H9 (cell line): ENCODE data around the gene THBS2. TPM values are rescaled to one million over a fixed set of nuclear protein-coding genes. Genes with fewer than 3 reads are reported as not detected.

ENCODE experiments used
- DNase-seq: peaks from one replicate; pipeline ENCODE4 v3.0.0-alpha.2; 2017
- H2AFZ ChIP-seq: one replicate; pipeline ENCODE4 v1.6.1; 2013; ENCODE audit warnings: mild to moderate bottlenecking, low read length, control low read depth, moderate library complexity
- H2AK5ac ChIP-seq: 2 replicates; pipeline ENCODE4 v1.6.1; 2013; ENCODE audit warnings: low read length, control low read depth, mixed read lengths; ENCODE audit not compliant: insufficient read length
- H2BK120ac ChIP-seq: one replicate; pipeline ENCODE4 v1.6.1; 2013; ENCODE audit warnings: low read depth, mild to moderate bottlenecking, low read length, control low read depth, inconsistent platforms; ENCODE audit not compliant: poor library complexity, severe bottlenecking
- H2BK12ac ChIP-seq: 2 replicates; pipeline ENCODE4 v1.6.1; 2013; ENCODE audit warnings: low read length, control low read depth, mixed read lengths, low read depth; ENCODE audit not compliant: insufficient read length
- H2BK15ac ChIP-seq: 2 replicates; pipeline ENCODE4 v1.6.1; 2013; ENCODE audit warnings: low read depth, low read length, control low read depth
- H2BK20ac ChIP-seq: one replicate; pipeline ENCODE4 v1.6.1; 2013; ENCODE audit warnings: low read depth, mild to moderate bottlenecking, low read length, control low read depth, inconsistent platforms; ENCODE audit not compliant: poor library complexity, severe bottlenecking
- H2BK5ac ChIP-seq: 2 replicates; pipeline ENCODE4 v1.6.1; 2013; ENCODE audit warnings: low read length, control low read depth, mixed read lengths; ENCODE audit not compliant: insufficient read length
- H3K14ac ChIP-seq: 2 replicates; pipeline ENCODE4 v1.6.1; 2013; ENCODE audit warnings: low read length, control low read depth; ENCODE audit not compliant: insufficient read depth
- H3K18ac ChIP-seq: 2 replicates; pipeline ENCODE4 v1.6.1; 2013; ENCODE audit warnings: low read depth, mild to moderate bottlenecking, mixed read lengths, low read length, control low read depth; ENCODE audit not compliant: insufficient read length
- H3K23ac ChIP-seq: 2 replicates; pipeline ENCODE4 v1.6.1; 2013; ENCODE audit warnings: low read length, control low read depth, mixed read lengths, low read depth; ENCODE audit not compliant: insufficient read length
- H3K23me2 ChIP-seq: 2 replicates; pipeline ENCODE4 v1.6.1; 2013; ENCODE audit warnings: low read depth, mild to moderate bottlenecking, mixed read lengths, low read length, control low read depth; ENCODE audit not compliant: insufficient read length, poor library complexity, severe bottlenecking
- H3K27ac ChIP-seq: 2 replicates; pipeline ENCODE4 v1.5.1; 2013; ENCODE audit warnings: low read length, control low read depth, mixed read lengths, low read depth; ENCODE audit not compliant: insufficient read length
- H3K27me3 ChIP-seq: 2 replicates; pipeline ENCODE4 v1.6.1; 2013; ENCODE audit warnings: low read length, control low read depth, inconsistent platforms; ENCODE audit not compliant: insufficient read depth
- H3K4ac ChIP-seq: 2 replicates; pipeline ENCODE4 v1.6.1; 2013; ENCODE audit warnings: low read depth, mild to moderate bottlenecking, control low read depth, inconsistent platforms, low read length, moderate library complexity
- H3K4me1 ChIP-seq: 2 replicates; pipeline ENCODE4 v1.6.1; 2013; ENCODE audit warnings: low read length, control low read depth, inconsistent platforms; ENCODE audit not compliant: insufficient read depth
- H3K4me2 ChIP-seq: 2 replicates; pipeline ENCODE4 v1.6.1; 2013; ENCODE audit warnings: low read length, control low read depth, mixed read lengths; ENCODE audit not compliant: insufficient read length, insufficient read depth
- H3K56ac ChIP-seq: 2 replicates; pipeline ENCODE4 v1.6.1; 2013; ENCODE audit warnings: low read depth, mild to moderate bottlenecking, mixed read lengths, low read length, control low read depth; ENCODE audit not compliant: insufficient read length
- H3K79me1 ChIP-seq: 2 replicates; pipeline ENCODE4 v1.6.1; 2013; ENCODE audit warnings: low read depth, mild to moderate bottlenecking, moderate library complexity, low read length, control low read depth, inconsistent platforms; ENCODE audit not compliant: insufficient read depth, poor library complexity, severe bottlenecking
- H3K79me2 ChIP-seq: 2 replicates; pipeline ENCODE4 v1.6.1; 2013; ENCODE audit warnings: low read length, control low read depth, inconsistent platforms; ENCODE audit not compliant: insufficient read depth
- H3K9ac ChIP-seq: 2 replicates; pipeline ENCODE4 v1.6.1; 2013; ENCODE audit warnings: low read length, control low read depth, mixed read lengths; ENCODE audit not compliant: insufficient read length; ENCODE audit errors: extremely low read depth
- H3K9me3 ChIP-seq: one replicate; pipeline ENCODE4 v1.6.1; 2013; ENCODE audit warnings: low read depth, low read length, inconsistent platforms; ENCODE audit not compliant: control insufficient read depth
- H3T11ph ChIP-seq: one replicate; pipeline ENCODE4 v1.6.1; 2013; ENCODE audit warnings: mild to moderate bottlenecking, low read length, control low read depth, inconsistent platforms
- H4K20me1 ChIP-seq: one replicate; pipeline ENCODE4 v1.6.1; 2013; ENCODE audit not compliant: control insufficient read depth, insufficient read length, insufficient read depth
- H4K5ac ChIP-seq: 2 replicates; pipeline ENCODE4 v1.6.1; 2013; ENCODE audit warnings: low read depth, mild to moderate bottlenecking, mixed read lengths, low read length, control low read depth; ENCODE audit not compliant: insufficient read length
- H4K8ac ChIP-seq: replicated peaks from 2 replicates; pipeline ENCODE4 v1.6.1; 2013; ENCODE audit warnings: low read length, control low read depth, mixed read lengths, low read depth; ENCODE audit not compliant: insufficient read length
- H4K91ac ChIP-seq: 2 replicates; pipeline ENCODE4 v1.6.1; 2013; ENCODE audit warnings: low read depth, mild to moderate bottlenecking, moderate library complexity, mixed read lengths, low read length, control low read depth; ENCODE audit not compliant: insufficient read length
- H3K27ac Mint-ChIP-seq, 3 experiments: 2 replicates in 2 of 3; 3 replicates in 1 of 3; pipeline ENCODE4 v1.8.0; 2020 to 2021; ENCODE audit warnings: mixed read lengths in 3 of 3, mild to moderate bottlenecking in 1 of 3, moderate library complexity in 1 of 3
- H3K27me3 Mint-ChIP-seq: 2 replicates; pipeline ENCODE4 v1.8.0; 2021; ENCODE audit warnings: low read depth, mild to moderate bottlenecking, moderate library complexity, mixed read lengths
- H3K36me3 Mint-ChIP-seq, 3 experiments: 2 replicates in 2 of 3; 3 replicates in 1 of 3; pipeline ENCODE4 v1.8.0; 2020 to 2021; ENCODE audit warnings: low read depth in 3 of 3, mixed read lengths in 3 of 3; ENCODE audit not compliant: insufficient read depth in 1 of 3
- H3K4me1 Mint-ChIP-seq, 2 experiments: 2 replicates each; pipeline ENCODE4 v1.8.0; 2020; ENCODE audit warnings: mixed read lengths in 2 of 2
- H3K4me3 Mint-ChIP-seq, 2 experiments: 2 replicates in 1 of 2; 3 replicates in 1 of 2; pipeline ENCODE4 v1.8.0; 2020 to 2021; ENCODE audit warnings: mild to moderate bottlenecking in 2 of 2, mixed read lengths in 2 of 2, moderate library complexity in 1 of 2
- H3K9me3 Mint-ChIP-seq, 2 experiments: 2 replicates in 1 of 2; 3 replicates in 1 of 2; pipeline ENCODE4 v1.8.0; 2020; ENCODE audit warnings: mild to moderate bottlenecking in 2 of 2, mixed read lengths in 2 of 2, moderate library complexity in 1 of 2
- WGBS: extraction: QIAGEN DNeasy Blood & Tissue Kit; methylation state at CpG from one replicate; pipeline ENCODE4 v1.1.7; 2013; ENCODE audit warnings: missing lambda C conversion rate, low lambda C conversion rate, mixed read lengths; ENCODE audit not compliant: insufficient read length; ENCODE audit errors: extremely low coverage; 5-methylcytosine and 5-hydroxymethylcytosine counted together
- total RNA-seq: library from RNA; stranded (reverse); gene quantifications from 2 replicates; pipeline ENCODE4 v1.2.1, GENCODE V29; 2021
- TF ChIP-seq, protein P1 (sequence below): fragments of 200-600 bp; sonication (generic); conservative IDR thresholded peaks from 3 replicates; pipeline ENCODE4 v1.8.0; 2021; ENCODE audit warnings: antibody characterized with exemption, mild to moderate bottlenecking

THBS2 gene
- total RNA-seq, 1 experiment from 2014 or later = 14.7 TPM

DNA sequence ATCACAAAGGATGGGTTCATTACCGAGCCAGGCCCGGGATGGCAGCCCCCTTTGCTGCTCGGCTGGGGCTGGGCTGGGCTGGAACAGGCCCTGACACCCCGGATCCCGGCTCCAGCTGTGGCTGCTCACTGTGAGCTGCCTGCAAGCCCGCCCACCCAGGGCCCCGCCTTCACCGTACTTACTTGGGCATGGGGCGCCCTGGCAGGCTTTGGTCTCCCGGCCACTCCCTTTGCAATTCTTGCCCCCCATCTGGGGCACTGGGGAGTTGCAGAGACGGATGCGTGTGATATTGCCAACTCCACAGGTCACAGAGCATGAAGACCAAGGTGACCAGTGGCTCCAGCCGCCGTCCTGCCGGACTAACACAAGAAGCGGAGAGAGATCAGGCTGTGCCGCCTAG, 16.7 kb downstream of the THBS2 start:
- H3K9me3 Mint-ChIP-seq = peaks cover 0 to 9% of the 10 kb centered on the region in 2 experiments; a peak in 4 of 5 replicates
- Histone ChIP-seq H2AFZ (no peak overlapping the region), H3T11ph (no peak overlapping the region), H3K4me2 (no peak overlapping the region), H3K18ac (no peak overlapping the region), H2BK15ac (no peak overlapping the region), H4K5ac (no peak overlapping the region), H3K23me2 (no peaks in the 10 kb centered on the region), H3K9ac (no peak overlapping the region), H3K56ac (no peak overlapping the region), H3K4ac (no peak overlapping the region), H3K79me2 (no peaks in the 10 kb centered on the region), H2AK5ac (no peak overlapping the region), H3K79me1 (no peaks in the 10 kb centered on the region), H4K91ac (no peak overlapping the region), H3K4me1 (no peaks in the 10 kb centered on the region; the same call in 1 of the 2 replicates), H3K27me3 (no peaks in the 10 kb centered on the region), H2BK12ac (no peak overlapping the region), H4K20me1 (no peaks in the 10 kb centered on the region), H3K9me3 (no peaks in the 10 kb centered on the region), H3K27ac (no peak overlapping the region), H3K14ac (no peak overlapping the region), H2BK5ac (no peak overlapping the region), H3K23ac (no peak overlapping the region), H2BK120ac (no peak overlapping the region), H2BK20ac (no peak overlapping the region), H4K8ac (no peak overlapping the region)
- TF ChIP-seq, protein P1, sequence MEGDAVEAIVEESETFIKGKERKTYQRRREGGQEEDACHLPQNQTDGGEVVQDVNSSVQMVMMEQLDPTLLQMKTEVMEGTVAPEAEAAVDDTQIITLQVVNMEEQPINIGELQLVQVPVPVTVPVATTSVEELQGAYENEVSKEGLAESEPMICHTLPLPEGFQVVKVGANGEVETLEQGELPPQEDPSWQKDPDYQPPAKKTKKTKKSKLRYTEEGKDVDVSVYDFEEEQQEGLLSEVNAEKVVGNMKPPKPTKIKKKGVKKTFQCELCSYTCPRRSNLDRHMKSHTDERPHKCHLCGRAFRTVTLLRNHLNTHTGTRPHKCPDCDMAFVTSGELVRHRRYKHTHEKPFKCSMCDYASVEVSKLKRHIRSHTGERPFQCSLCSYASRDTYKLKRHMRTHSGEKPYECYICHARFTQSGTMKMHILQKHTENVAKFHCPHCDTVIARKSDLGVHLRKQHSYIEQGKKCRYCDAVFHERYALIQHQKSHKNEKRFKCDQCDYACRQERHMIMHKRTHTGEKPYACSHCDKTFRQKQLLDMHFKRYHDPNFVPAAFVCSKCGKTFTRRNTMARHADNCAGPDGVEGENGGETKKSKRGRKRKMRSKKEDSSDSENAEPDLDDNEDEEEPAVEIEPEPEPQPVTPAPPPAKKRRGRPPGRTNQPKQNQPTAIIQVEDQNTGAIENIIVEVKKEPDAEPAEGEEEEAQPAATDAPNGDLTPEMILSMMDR = no peak
- no peak for DNase-seq
- H3K4me1 Mint-ChIP-seq = 0 out of 4 replicates have a peak, but pooled peaks cover 0 to 4% of the 10 kb centered on the region in 2 experiments
- WGBS = no CpG with 5 or more reads among the region's 17 CpGs
- no peak overlapping the region for H3K27ac Mint-ChIP-seq
- H3K27me3 Mint-ChIP-seq = no peaks in the 10 kb centered on the region; the same call in 1 of the 2 replicates
- H3K36me3 Mint-ChIP-seq = peaks cover 30 to 39% (median 37%) of the 10 kb centered on the region in 3 experiments
- no peak overlapping the region for H3K4me3 Mint-ChIP-seq
